Mucosa of stomach (tissue), 1 donor: ENCODE results near the gene ITGB5.

Experiments used
- H3K27me3 ChIP-seq: one replicate; pipeline ENCODE4 v1.7.0; 2013; ENCODE audit warnings: mild to moderate bottlenecking, low read length; ENCODE audit not compliant: control insufficient read depth, insufficient read depth
- H3K36me3 ChIP-seq: one replicate; pipeline ENCODE4 v1.7.0; 2013; ENCODE audit warnings: low read length; ENCODE audit not compliant: control insufficient read depth, insufficient read depth
- H3K4me1 ChIP-seq: one replicate; pipeline ENCODE4 v1.7.0; 2013; ENCODE audit warnings: mild to moderate bottlenecking, low read length; ENCODE audit not compliant: control insufficient read depth, insufficient read depth
- H3K4me3 ChIP-seq: one replicate; pipeline ENCODE4 v1.7.0; 2013; ENCODE audit warnings: low read length
- H3K9ac ChIP-seq: one replicate; pipeline ENCODE4 v1.7.0; 2013; ENCODE audit warnings: mild to moderate bottlenecking, low read length, moderate library complexity
- H3K9me3 ChIP-seq: one replicate; pipeline ENCODE4 v1.7.0; 2013; ENCODE audit warnings: mild to moderate bottlenecking, low read length, moderate library complexity; ENCODE audit not compliant: control insufficient read depth
- donor health status: Pancreatic carcinoma.

The ITGB5 gene

DNA sequence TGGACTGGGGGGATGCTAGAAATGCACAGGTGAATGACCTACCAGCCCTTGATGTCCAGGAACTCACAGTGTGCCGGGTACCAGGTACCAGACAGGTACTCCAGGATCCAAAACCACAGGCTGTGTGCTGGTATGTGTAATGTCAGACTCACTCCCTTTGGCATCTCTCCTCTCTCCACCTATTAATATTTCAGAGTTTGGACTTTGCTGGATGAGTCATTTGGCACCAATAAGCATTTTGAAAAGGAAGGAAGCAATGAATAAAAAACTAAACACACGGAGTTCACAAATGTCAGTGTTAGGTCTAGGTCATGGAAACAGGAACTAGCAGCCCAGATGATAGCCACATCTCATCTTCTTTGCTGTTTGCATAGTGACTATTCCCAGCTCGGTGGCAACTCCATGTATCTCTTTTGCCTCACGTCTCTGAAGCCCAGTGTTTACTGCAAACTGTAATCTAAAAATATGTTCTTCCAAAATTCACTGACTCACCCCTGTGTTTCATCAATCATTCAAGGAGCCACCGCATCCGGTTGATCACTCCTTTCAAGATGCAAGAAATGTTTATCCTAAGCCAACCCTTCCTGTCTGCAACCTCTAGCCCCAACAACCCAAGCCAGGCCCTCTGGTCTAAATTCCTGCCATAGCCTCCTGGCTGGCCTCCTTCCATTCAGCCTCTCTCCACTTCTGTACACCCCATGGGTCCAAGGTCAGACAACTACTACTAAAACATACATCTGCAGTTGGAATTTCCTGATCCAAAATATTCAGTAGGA, 8.4 kb downstream of the ITGB5 start:
- H3K36me3 ChIP-seq = no peaks in the 10 kb centered on the region
- H3K4me1 ChIP-seq = peaks cover 30% of the 10 kb centered on the region
- no peak overlapping the region for H3K4me3 ChIP-seq
- no peak overlapping the region for H3K9ac ChIP-seq
- H3K27me3 ChIP-seq = no peaks in the 10 kb centered on the region
- no peaks in the 10 kb centered on the region for H3K9me3 ChIP-seq

DNA sequence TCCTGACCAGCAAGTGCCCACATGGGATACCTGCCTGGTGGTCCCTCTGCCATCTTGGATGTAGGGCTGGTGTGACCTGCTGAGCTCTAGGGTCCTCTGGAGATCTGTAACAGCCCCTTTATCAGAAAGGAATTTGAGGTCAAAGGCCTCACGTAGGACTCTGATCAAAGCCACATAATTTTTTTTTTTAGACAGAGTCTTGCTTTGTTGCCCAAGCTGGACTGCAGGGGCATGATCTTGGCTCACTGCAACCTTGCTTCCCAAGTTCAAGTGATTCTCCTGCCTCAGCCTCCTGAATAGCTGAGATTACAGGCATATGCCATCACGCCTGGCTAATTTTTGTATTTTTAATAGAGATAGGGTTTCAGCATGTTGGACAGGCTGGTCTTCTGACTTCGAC, 9.5 kb downstream of the ITGB5 start:
- H3K36me3 ChIP-seq = no peaks in the 10 kb centered on the region
- peaks cover 30% of the 10 kb centered on the region for H3K4me1 ChIP-seq
- no peak overlapping the region for H3K4me3 ChIP-seq
- no peaks in the 10 kb centered on the region for H3K9me3 ChIP-seq
- no peaks in the 10 kb centered on the region for H3K27me3 ChIP-seq
- no peak overlapping the region for H3K9ac ChIP-seq

DNA sequence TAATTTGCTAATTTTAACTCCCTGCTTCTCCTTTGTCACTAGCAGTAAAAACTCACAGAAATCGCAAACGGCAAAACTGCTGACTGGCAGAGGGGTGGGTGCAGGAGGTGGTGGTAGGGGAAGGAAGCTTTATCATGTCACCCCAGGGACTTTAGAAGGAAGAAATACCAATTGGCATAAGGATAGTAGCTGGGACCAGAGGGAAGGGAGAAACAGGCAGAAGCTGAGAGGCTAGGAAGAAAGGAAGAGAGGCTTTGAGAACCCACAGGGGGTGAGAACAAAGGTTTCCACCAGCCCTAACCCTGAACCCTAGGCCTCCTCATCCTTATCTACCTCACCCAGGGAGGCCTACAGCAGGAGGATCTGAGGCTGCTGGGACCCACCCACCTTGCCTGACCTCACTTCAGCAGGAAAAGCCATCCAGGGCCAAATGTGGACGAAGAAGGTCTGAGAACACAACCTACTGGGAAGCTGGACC, 10.7 kb downstream of the ITGB5 start:
- Histone ChIP-seq H3K36me3 (no peaks in the 10 kb centered on the region), H3K27me3 (no peaks in the 10 kb centered on the region), H3K4me1 (peaks cover 30% of the 10 kb centered on the region), H3K4me3 (no peak overlapping the region), H3K9ac (no peak overlapping the region), H3K9me3 (no peaks in the 10 kb centered on the region)

DNA sequence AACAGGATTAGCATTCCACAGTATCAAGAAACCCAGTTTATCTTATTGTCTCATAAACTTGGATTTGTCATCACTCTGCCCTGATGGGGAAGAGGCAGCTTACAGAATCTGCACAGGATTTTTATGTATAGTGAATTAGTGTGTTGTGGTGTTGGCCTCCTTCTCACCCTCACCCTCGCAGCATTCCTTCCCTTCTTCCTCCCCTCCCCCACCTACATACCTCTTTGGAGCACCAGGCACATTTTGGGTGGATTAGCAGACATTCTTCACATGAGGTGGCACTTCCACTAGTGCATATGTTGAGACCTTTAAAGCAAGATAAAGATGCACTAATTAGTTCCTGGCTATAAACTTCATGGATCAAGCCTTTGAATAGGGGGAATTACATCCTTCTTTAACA, 13.9 kb downstream of the ITGB5 start:
- Histone ChIP-seq H3K9ac (no peak overlapping the region), H3K27me3 (no peaks in the 10 kb centered on the region), H3K4me3 (no peak overlapping the region), H3K4me1 (peaks cover 16% of the 10 kb centered on the region), H3K9me3 (no peaks in the 10 kb centered on the region), H3K36me3 (no peaks in the 10 kb centered on the region)

DNA sequence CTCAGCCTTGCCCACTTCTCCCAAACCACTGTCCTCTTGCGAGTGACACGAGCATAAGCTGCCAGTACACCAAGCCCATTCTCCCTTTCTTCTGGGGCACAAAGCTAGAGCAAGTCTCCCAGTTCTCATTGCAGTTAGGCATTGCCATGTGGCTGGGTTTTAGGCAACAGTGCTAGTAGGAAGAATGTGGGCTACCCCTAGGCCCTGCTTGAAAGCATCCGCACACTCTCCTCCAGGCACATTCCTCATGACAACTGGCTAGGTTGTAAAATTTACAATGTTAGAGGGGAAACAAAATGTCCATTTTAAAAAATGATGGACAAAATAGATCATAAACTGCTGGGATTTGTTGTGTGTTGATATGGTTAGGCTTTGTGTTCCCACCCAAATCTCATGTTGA, 19.7 kb downstream of the ITGB5 start:
- H3K27me3 ChIP-seq = no peaks in the 10 kb centered on the region
- H3K9me3 ChIP-seq = no peaks in the 10 kb centered on the region
- H3K36me3 ChIP-seq = no peaks in the 10 kb centered on the region
- H3K4me3 ChIP-seq = no peak overlapping the region
- H3K4me1 ChIP-seq = no peaks in the 10 kb centered on the region
- H3K9ac ChIP-seq = no peak overlapping the region

DNA sequence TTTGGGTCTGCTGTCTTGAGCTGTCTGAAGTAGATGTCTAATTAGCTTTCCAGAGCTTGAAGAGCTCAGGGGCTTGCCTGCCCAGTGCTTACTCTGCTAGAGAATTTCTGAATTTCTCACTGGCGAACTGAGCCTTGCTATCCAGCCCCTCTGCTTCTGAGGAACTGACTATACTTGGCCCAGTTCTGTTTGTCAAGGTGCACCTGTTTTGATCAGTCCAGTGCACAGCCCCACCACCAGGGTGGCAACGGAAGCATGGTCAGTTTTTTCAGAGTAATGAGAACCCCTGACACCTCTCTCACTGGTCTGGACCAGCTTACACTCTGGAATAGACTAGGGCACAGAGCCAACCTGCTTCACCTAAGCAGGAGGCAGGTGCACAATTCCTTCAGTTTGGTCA, 25.2 kb downstream of the ITGB5 start:
- Histone ChIP-seq H3K9me3 (no peaks in the 10 kb centered on the region), H3K27me3 (no peaks in the 10 kb centered on the region), H3K4me1 (peaks cover 7% of the 10 kb centered on the region), H3K4me3 (no peak overlapping the region), H3K36me3 (no peaks in the 10 kb centered on the region), H3K9ac (no peak overlapping the region)

DNA sequence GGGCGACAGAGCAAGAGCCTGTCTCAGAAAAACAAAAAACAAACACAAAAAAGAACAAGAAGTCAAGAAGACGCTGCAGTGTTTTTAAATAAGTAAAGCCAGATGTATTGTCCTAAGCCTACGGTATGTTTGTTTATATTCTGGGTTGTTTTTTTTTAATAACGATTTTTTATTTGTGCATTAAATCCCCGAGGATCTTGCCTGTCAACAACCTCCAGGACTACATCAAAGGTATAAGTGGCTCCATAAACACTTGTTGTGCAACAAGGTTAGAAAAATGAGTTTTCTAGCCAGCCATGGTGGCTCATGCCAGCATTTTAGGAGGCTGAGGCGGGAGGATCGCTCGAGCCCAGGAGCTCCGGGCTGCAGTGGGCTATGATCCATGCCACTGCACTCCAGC, 26.1 kb downstream of the ITGB5 start:
- Histone ChIP-seq H3K27me3 (no peaks in the 10 kb centered on the region), H3K9ac (no peak overlapping the region), H3K36me3 (no peaks in the 10 kb centered on the region), H3K4me1 (peaks cover 7% of the 10 kb centered on the region), H3K4me3 (no peak overlapping the region), H3K9me3 (no peaks in the 10 kb centered on the region)

DNA sequence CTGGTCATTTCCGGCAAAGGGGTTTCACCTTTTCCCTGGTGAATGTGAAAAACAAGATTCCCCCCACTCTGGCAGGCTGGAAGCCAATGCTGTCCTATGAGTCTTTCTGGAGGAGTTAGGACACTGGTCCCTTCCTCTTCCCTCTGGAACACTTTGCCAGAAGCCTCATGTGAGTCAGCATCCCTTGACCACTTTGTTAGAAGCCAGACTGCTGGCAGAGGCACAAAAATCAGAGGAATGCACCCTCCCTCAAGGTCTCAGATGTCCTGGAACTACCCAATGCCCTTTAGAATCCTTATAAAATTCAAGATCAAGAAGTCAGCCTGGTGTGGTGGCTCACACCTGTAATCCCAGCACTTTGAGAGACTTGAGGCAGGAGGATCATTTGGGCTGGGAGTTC, 26.6 kb downstream of the ITGB5 start:
- H3K9ac ChIP-seq = no peak overlapping the region
- H3K4me3 ChIP-seq = no peak overlapping the region
- H3K9me3 ChIP-seq = no peaks in the 10 kb centered on the region
- H3K4me1 ChIP-seq = peaks cover 7% of the 10 kb centered on the region
- no peaks in the 10 kb centered on the region for H3K27me3 ChIP-seq
- no peaks in the 10 kb centered on the region for H3K36me3 ChIP-seq

DNA sequence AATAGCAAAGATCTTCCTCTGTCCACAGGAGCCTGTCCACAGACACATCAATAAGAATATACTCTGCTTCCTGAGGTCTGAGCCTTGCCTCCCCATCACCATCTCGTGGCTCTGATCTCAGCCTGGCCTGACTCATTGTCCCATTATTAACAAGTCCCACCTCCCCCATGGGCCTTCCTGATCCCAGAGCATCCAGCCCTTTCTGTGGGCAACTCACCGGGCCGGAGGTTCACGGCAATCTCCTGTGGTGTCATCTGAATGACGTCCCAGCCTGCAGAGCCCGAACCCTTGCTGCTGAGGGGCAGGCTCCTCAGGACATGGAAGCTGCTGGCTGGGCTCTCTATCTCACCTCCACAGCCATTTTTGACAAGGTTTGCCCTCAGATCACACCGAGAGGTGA, 28.1 kb downstream of the ITGB5 start:
- no peak overlapping the region for H3K9ac ChIP-seq
- no peaks in the 10 kb centered on the region for H3K9me3 ChIP-seq
- H3K27me3 ChIP-seq = no peaks in the 10 kb centered on the region
- no peaks in the 10 kb centered on the region for H3K36me3 ChIP-seq
- peaks cover 7% of the 10 kb centered on the region for H3K4me1 ChIP-seq
- H3K4me3 ChIP-seq = no peak overlapping the region

DNA sequence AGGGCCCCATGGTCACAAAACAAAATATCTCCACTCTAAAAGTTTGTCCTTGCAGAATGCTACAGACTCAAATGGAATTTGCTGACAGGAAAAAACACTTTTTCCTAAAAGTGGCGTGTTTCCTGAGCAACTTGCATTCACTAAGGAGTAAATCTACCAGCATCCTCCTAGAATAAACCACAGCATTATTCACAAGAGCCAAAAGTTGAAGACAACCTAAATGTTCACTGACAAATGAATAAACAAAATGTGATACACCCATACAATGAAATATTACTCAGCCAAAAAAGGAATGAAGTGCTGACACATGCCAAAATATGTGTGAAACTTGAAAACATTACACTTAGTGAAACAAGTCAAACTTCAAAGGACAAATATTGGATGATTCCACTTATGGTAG, 28.9 kb downstream of the ITGB5 start:
- Histone ChIP-seq H3K9me3 (no peaks in the 10 kb centered on the region), H3K4me3 (no peak overlapping the region), H3K27me3 (no peaks in the 10 kb centered on the region), H3K4me1 (peaks cover 7% of the 10 kb centered on the region), H3K9ac (no peak overlapping the region), H3K36me3 (no peaks in the 10 kb centered on the region)

DNA sequence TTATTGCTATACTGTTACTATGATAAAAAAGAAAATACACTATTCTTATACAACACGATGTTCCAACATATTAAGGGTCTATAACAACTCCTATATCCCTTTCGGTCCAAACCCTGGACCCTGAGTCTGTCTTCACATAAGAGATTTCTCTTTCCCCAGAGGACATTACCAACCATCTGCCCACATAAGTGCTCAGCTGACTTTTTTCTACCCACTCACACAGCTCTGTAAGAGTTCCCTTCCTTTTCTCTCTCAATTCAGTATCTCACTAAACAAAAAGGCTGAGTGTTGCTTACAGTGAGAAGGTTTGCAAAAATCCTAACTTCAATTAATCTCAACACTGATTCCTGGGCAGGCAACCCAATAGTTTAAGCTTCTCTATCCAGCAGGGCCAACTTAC, 30.5 kb downstream of the ITGB5 start:
- peaks cover 7% of the 10 kb centered on the region for H3K4me1 ChIP-seq
- H3K4me3 ChIP-seq = no peak overlapping the region
- no peaks in the 10 kb centered on the region for H3K27me3 ChIP-seq
- H3K9ac ChIP-seq = no peak overlapping the region
- H3K36me3 ChIP-seq = no peaks in the 10 kb centered on the region
- no peaks in the 10 kb centered on the region for H3K9me3 ChIP-seq

DNA sequence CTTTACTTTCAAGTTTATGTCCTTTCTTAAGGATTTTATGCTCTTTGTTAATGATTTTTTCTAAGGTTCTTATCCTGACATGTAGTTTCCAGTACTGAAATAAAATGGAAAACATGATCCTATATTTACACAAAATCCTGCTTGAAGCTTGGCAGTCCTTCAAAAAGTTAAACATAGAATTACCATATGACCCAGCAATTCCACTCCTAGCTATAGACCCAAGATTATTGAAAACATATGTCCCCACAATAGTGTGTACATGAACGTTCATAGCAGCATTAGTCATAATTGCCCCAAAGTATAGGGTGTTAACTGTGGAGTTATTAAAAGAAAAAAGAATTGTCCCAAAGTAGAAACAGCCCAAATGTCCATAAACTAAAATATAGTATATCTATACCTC, 33.2 kb downstream of the ITGB5 start:
- no peaks in the 10 kb centered on the region for H3K36me3 ChIP-seq
- H3K27me3 ChIP-seq = no peaks in the 10 kb centered on the region
- no peak overlapping the region for H3K4me3 ChIP-seq
- H3K4me1 ChIP-seq = peaks cover 3% of the 10 kb centered on the region
- no peaks in the 10 kb centered on the region for H3K9me3 ChIP-seq
- no peak overlapping the region for H3K9ac ChIP-seq

DNA sequence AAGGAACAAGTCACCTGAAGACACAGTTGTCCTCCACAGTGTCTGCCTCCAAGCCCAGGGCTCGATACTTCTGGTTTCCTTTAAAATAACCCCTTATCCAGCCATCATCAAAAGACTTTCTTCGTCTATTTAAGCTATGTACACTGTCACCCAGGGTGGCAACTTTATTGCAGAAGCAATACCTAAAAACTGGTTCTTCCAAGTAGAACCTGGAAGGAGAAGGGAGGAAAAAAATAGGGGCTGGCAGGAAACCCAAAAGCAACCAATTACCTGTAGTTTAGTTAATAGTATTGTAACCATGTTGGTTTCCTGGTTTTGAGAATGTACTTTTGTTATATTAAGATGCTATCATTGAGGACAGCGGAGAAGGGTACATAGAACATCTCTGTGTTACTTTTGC, 33.7 kb downstream of the ITGB5 start:
- Histone ChIP-seq H3K9me3 (no peaks in the 10 kb centered on the region), H3K36me3 (no peaks in the 10 kb centered on the region), H3K27me3 (no peaks in the 10 kb centered on the region), H3K4me3 (no peak overlapping the region), H3K9ac (no peak overlapping the region), H3K4me1 (no peaks in the 10 kb centered on the region)
